DMS 273 (cell line): ENCODE results near the gene LAMA2.

ENCODE experiments used
- DNase-seq: peaks from one replicate; lab custom pipeline; 2025; ENCODE audit not compliant: unreplicated experiment; lab: John Stamatoyannopoulos, UW

Gene LAMA2

DNA sequence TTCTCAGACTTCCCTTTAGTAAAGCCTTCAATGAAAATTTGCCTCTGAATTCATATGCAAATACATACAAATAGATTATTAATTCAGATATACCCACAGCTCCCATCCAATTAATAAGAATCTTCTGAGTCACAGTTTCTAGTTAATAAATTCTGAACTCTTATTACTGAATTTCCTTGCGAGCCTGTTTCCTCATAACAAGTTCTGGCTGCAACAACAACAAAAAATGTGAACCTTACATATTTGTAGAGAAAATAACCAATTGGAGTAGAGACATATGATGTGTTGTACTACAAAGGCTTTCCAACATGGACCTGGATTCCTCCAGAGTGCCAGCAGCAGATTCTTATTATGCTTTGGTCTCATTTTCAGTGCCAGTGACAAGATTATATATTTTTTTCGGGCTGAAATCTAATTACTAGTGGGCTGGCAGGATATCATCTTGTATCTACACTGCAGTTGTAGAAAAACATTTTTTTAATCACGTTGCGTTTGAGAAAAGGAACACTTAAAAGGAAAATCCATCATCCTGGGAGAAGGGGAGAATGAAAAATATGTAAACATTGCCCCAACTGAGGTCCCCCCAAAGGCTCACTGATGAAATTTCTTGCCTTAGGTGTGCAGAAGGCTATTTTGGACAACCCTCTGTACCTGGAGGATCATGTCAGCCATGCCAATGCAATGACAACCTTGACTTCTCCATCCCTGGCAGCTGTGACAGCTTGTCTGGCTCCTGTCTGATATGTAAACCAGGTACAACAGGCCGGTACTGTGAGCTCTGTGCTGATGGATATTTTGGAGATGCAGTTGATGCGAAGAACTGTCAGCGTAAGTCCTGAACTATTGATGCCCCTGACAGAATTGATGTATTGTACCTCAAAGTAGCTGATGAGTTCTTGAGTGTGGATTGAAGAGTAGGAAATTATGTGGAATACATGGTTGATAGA, 404.6 kb downstream of the LAMA2 start:
- no peak for DNase-seq

- DNase-seq: no peak
Observed at GRCh38 chr6:129289442-129289841, 406.5 kb downstream of the LAMA2 start.

DNA sequence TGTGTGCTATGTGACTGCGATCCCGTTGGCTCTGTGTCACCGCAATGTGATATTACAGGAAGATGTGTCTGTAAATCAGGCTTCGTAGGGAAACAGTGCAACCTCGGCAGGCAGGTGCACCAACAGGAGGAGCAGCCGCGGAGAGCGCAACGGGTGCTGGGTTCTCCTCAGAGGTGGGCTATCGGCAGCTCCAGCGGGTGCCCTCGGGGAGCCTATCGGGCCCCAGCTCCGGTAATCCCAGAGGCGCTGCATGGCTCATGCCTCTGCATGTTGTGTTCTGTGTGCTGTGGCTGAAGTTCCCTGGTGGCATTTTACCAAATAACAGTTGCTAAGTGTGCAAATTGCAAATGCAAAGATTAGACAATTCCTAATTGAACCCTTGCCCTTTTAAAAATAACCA, 409.9 kb downstream of the LAMA2 start:
- DNase-seq: no peak

GRCh38 chr6:129297592-129297991, 414.7 kb downstream of the LAMA2 start:
- DNase-seq: no peak

- DNase-seq: no peak
Observed at GRCh38 chr6:129302671-129303070, 419.7 kb downstream of the LAMA2 start.

DNA sequence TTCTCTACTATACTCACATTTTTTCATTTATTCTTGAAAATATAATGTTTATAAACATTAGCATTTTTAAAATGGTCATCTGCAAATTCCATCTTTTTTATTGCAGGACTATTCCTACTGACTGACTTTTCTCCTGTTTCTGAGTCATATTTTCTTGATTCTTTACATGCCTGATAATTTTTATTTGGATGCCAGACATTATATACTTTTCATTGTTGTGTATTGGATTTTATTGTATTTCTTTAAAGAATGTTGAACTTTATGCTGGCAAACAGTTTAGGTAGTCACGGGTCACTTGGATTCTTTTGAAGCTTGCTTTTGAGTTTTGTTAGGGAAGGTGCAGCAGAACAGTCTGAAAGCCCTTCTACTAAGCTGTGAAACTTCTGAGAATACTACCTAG, 423.9 kb downstream of the LAMA2 start:
- DNase-seq: no peak

DNA sequence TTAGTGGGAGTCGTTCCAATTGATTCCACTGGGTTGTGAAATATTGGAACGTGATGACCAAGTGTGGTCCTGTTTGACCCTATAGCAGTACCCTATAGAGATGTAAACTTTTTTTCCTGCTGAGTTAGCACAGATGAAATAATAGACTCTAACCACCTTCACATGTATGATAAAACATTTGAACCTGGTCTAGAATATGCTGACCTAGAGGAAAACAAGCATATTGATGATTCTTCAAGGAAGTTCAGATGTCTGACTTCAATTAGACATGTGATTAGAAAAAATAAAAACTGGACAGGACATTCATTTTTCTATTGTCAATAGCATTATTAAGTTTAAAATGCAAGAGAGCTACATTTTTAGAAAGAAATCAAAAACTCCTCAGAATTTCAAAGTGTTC, 424.9 kb downstream of the LAMA2 start:
- no peak for DNase-seq

- no peak for DNase-seq
Observed at GRCh38 chr6:129309154-129309553, 426.2 kb downstream of the LAMA2 start.

DNA sequence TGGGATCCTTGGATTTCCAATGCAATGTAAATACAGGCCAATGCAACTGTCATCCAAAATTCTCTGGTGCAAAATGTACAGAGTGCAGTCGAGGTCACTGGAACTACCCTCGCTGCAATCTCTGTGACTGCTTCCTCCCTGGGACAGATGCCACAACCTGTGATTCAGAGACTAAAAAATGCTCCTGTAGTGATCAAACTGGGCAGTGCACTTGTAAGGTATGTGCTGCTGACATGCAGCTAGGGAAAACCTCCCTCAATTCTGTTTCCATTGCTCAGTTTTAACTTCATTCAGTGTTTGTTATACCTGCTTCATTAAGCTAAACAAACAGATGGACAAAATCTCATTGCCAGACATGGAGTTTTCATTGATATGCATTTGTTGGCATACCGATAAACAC, 429.9 kb downstream of the LAMA2 start:
- peak; percentile 10 for DNase-seq

GRCh38 chr6:129314575-129314974, 431.6 kb downstream of the LAMA2 start:
- DNase-seq: peak; percentile 81

DNA sequence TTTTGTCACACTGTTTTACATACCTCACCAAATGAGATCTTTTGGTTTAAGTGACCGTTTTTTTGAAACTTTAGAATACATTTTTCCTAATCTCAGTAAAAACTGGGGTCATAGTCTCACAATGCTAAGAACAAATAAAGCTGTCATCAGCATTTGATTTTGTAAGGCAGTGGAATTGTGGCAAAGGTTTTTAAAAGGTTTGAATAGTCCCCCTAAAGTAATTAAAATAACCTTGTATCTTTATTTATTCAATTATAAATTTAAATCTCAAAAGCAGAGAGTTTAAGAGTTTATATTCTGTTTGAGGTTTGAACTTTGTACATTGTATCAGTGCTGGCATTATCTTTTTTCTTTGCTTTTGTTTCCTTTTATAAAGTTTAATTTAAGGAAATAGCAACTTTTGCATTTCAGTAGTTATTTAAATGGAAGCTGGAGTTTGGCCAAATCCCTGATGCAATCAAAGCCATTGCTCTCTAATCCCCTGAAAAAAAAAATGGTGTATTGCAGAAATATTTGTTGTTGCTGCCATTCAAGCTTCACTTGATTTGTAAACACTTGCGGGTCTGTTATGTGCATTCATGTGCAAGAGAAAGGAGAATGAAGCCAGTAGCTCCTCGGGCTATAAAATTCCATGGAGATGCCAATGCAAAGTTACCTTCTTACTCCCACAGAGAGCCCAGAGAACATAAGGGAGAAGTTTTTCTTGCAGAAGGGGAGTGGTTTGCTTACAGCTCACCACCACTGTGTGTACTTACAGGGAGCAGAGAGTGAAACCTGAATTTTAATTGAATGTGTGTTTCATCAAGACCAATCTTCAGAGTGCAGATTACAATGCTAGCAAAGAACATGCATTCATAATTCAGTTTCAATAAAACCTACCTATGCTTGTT, 435.2 kb downstream of the LAMA2 start:
- DNase-seq: peak; percentile 36

GRCh38 chr6:129320892-129321291, 438.0 kb downstream of the LAMA2 start:
- no peak for DNase-seq

- no peak for DNase-seq
Observed at GRCh38 chr6:129321303-129321702, 438.4 kb downstream of the LAMA2 start.

DNA sequence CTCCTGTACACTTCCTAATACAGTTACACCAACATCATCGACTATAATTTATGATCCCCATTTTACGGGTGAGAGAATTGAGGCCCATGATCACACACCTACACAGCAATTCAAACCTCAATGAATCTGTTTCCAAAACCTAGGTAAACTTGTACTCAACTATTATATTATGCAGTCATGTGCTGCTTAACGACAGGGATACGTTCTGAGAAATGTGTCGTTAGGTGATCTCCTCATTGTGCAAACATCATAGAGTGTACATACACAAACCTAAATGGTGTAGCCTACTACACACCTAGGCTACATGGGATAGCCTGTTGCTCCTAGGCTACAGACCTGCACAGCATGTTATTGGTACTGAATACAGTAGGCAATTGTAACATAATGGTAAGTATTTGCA, 441.4 kb downstream of the LAMA2 start:
- DNase-seq: no peak

- DNase-seq: peak; percentile 8
Observed at GRCh38 chr6:129329678-129330077, 446.7 kb downstream of the LAMA2 start.

DNA sequence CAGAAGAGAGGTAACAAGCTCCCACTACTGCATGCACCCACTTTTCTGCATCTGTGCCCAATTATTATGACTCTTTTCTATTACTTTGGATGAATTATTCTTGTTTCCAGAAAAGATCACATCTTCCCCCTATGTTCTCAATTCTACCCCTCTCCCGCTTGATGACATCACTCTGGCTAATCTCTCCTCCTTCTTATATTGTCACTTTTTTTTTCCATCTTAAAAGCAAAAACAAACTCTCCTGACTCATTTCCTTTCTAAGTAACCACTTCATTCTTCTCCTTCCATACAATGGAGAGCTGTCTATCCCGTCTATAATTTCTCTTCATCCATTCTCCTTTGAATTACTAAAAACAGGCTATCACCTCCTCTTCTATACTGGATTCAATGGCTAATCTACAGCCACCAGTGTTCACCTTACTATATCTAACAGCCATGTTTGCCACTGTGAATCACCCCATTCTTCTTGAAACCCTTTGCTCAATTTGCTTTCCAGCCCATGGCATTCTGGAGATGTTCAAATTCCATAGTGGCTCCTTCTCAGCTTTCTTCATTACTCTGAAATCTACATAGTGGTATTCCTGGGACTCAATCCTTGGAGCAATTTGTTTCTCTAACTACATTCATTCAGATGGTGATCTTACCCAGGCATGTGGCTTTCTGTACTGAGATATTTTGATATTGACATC, 448.7 kb downstream of the LAMA2 start:
- no peak for DNase-seq

GRCh38 chr6:129335792-129336191, 452.9 kb downstream of the LAMA2 start:
- DNase-seq: no peak

DNA sequence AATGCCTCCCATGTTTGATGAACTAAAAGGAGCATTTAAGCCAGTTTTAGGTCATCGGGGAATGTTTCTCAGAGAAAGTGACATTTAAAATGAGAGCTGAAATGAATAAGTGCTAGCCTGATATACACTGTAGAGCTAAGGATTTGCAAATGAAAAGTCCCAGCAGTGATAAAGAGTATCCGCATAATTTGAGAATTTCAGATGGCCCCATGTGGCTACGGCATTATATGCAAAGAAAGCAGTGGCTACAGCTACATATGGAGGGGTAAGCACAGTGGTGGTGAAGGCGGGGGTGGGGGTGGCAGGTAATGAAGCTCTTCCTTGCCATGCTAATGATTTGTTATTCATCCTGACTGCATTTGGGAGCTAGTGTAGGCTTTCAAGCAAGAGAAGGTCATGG, 455.7 kb downstream of the LAMA2 start:
- DNase-seq: no peak

GRCh38 chr6:129340983-129341382, 458.0 kb downstream of the LAMA2 start:
- no peak for DNase-seq

DNA sequence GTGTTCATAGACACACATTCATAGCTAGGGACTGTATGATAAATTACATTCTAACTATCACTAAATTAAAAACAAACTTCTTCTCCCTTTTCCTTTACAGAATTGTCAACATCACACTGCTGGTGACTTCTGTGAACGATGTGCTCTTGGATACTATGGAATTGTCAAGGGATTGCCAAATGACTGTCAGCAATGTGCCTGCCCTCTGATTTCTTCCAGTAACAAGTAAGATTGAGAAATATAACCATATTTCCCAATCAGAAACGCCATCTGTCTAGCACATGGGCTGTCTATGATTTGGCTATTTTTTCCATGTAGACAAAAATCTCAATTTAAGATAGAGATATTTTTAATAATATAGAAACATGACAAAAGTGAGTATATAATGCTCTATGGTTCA, 459.3 kb downstream of the LAMA2 start:
- no peak for DNase-seq

DNA sequence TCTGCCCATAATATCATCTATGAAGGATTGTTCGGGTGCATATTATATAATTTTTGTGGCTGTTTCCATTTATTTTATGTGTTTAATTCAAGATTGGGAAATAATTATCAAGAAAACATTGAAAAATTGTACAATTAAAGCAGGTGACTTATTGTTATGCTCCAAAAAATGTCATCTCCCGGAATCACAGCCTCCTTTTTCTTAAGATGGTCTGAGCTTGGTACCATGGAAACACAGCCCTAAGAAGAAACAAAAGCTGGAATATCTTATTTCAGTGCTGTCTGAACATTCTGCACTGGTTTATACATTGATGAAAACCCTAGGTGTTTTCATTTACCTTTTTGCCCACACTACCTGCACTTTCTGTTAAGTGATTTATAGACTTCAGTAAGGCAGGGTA, 459.9 kb downstream of the LAMA2 start:
- no peak for DNase-seq
